Omental fat pad (tissue), 4 donors: Measurements from ENCODE around the gene TLR7. TPM values are rescaled to one million over a fixed set of nuclear protein-coding genes. Genes with fewer than 3 reads are reported as not detected.

ENCODE experiments used
- ATAC-seq: fragments of 150-250 bp; one replicate; pipeline ENCODE4 v1.9.1; 2016; ENCODE audit warnings: mild to moderate bottlenecking, moderate library complexity; ENCODE audit not compliant: low FRiP score
- DNase-seq: peaks from one replicate; pipeline ENCODE4 v3.0.0-alpha.2; 2019; ENCODE audit warnings: low spot score
- CTCF ChIP-seq, 3 donors: fragments of 450-650 bp; IDR thresholded peaks; one replicate each; pipeline ENCODE4 v1.5.1; 2016 to 2017; ENCODE audit warnings: antibody characterized with exemption in 3 of 3, mild to moderate bottlenecking in 3 of 3, moderate library complexity in 2 of 3
- total RNA-seq, 4 donors: library from RNA; depleted of rRNA; stranded (reverse); fragments of >200 nt; gene quantifications; one replicate each; pipeline ENCODE4 v1.1.0, GENCODE V29; 2016

The TLR7 gene
- total RNA-seq, 4 donors from 2014 or later: 0.32 to 1.3 (median 0.95) TPM

- ATAC-seq (no peak), DNase-seq (no peak)
- TF ChIP-seq CTCF (IDR thresholded peaks at IDR 0.05): no peak
Measured at GRCh38 chrX:12887141-12887540, 20.3 kb downstream of the TLR7 start.

- ATAC-seq (no peak), DNase-seq (no peak)
- TF ChIP-seq CTCF (IDR thresholded peaks at IDR 0.05): no peak
Measured at GRCh38 chrX:12887767-12888166, 20.9 kb downstream of the TLR7 start.

GRCh38 chrX:12890467-12890866 lies 23.6 kb downstream of the TLR7 start:
- DNase-seq: no peak
- ATAC-seq: no peak
- no peak for TF ChIP-seq CTCF (IDR thresholded peaks at IDR 0.05)

- DNase-seq (no peak), ATAC-seq (no peak)
- TF ChIP-seq CTCF (IDR thresholded peaks at IDR 0.05): no peak
Measured at GRCh38 chrX:12891171-12891570, 24.3 kb downstream of the TLR7 start.

- TF ChIP-seq CTCF (IDR thresholded peaks at IDR 0.05): no peak
- no peak for ATAC-seq
- DNase-seq: no peak
Measured at GRCh38 chrX:12891915-12892506, 25.1 kb downstream of the TLR7 start.

GRCh38 chrX:12892716-12893115 lies 25.8 kb downstream of the TLR7 start:
- DNase-seq (no peak), ATAC-seq (no peak)
- TF ChIP-seq CTCF (IDR thresholded peaks at IDR 0.05): no peak
